Measurements from ENCODE around the gene ARIH2.
A peak's percentile ranks its signal among the peaks of the same experiment; 100 is the strongest.

ARIH2 gene

GRCh38 chr3:49020330-49021212 lies 101.9 kb downstream of the ARIH2 start:
- no peak for DNase-seq (ENCODE audit: low spot score)

- DNase-seq (ENCODE audit: low spot score), result peak; percentile 98
Observed at GRCh38 chr3:49021213-49021812, 102.7 kb downstream of the ARIH2 start.

- DNase-seq (ENCODE audit: low spot score), result peak; percentile 93
Observed at GRCh38 chr3:49021813-49022687, 103.4 kb downstream of the ARIH2 start, which contains the start of gene NDUFAF3. Gene NDUFAF3, plus strand, starts transcription at chr3:49022121. Its CDS starts 24 bp downstream, at chr3:49022145.

- DNase-seq (ENCODE audit: low spot score), result no peak
Observed at GRCh38 chr3:49022688-49023171, 104.1 kb downstream of the ARIH2 start.

GRCh38 chr3:49023775-49024174 lies 105.1 kb downstream of the ARIH2 start:
- no peak for DNase-seq (ENCODE audit: low spot score)

GRCh38 chr3:49024449-49024848 lies 105.8 kb downstream of the ARIH2 start:
- no peak for DNase-seq (ENCODE audit: low spot score)

- DNase-seq (ENCODE audit: low spot score), result no peak
Observed at GRCh38 chr3:49025005-49025792, 106.6 kb downstream of the ARIH2 start.

- no peak for DNase-seq (ENCODE audit: low spot score)
Observed at GRCh38 chr3:49025793-49026520, 107.3 kb downstream of the ARIH2 start.

- no peak for DNase-seq (ENCODE audit: low spot score)
Observed at GRCh38 chr3:49026536-49026935, 107.9 kb downstream of the ARIH2 start.

- DNase-seq (ENCODE audit: low spot score), result no peak
Observed at GRCh38 chr3:49027634-49028033, 109.0 kb downstream of the ARIH2 start.

- DNase-seq (ENCODE audit: low spot score), result no peak
Observed at GRCh38 chr3:49028298-49028672, 109.6 kb downstream of the ARIH2 start.

GRCh38 chr3:49028673-49029562 lies 110.3 kb downstream of the ARIH2 start, which contains the start of gene IMPDH2:
Gene IMPDH2, minus strand, starts transcription at chr3:49029398. Its CDS starts 48 bp downstream, at chr3:49029350.
- peak; percentile 97 for DNase-seq (ENCODE audit: low spot score)

GRCh38 chr3:49029563-49029884 lies 110.9 kb downstream of the ARIH2 start:
- DNase-seq (ENCODE audit: low spot score), result no peak

GRCh38 chr3:49030321-49030720 lies 111.7 kb downstream of the ARIH2 start:
- DNase-seq (ENCODE audit: low spot score), result no peak

GRCh38 chr3:49032646-49033304 lies 114.1 kb downstream of the ARIH2 start:
- DNase-seq (ENCODE audit: low spot score), result no peak

- DNase-seq (ENCODE audit: low spot score), result no peak
Observed at GRCh38 chr3:49034650-49035049, 116.0 kb downstream of the ARIH2 start.

GRCh38 chr3:49035281-49035680 lies 116.6 kb downstream of the ARIH2 start:
- DNase-seq (ENCODE audit: low spot score), result no peak
